ENCODE measurements around the gene UBE2J1. TPM values are rescaled to one million over a fixed set of nuclear protein-coding genes. Genes with fewer than 3 reads are reported as not detected.

The UBE2J1 gene
- polyA plus RNA-seq, 1 donor (not counting 4 experiments of a cell fraction or from before 2014, with no cell fraction given), result 26.7 TPM

DNA sequence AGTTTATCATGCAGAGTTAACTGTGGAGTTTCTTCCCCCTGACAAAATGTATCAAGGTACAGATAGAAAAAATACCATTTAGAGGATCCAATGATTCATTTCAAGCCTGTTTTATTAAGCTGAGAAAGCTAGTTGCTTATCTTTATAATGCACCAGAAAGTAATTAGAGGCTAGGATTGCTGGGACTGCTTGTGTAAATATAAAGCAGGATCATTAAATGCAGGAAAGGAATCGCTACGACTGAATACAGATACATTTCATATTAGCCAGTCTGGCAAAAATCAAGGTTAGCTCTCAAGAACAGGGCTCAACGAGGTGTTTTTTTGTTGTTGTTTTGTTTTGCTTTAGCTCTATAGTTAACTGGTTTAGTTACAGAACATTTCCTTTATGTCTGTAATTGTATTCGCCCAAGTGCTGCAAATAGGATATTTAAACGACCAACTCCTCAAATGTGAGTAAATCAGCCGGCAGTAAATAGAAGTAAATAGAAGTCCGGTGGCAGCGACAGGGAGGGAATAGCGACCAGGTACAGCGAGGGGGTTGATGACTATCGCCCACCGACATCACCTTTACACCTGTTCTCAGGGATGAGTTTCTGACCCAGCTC, 748 bp downstream of the UBE2J1 start:
- FAIRE-seq (no peak), DNase-seq (ENCODE audit: low read depth, low spot score) (no peak)
- Histone ChIP-seq H3K9ac (ENCODE audit: control insufficient read depth, extremely low read depth, insufficient read depth, low read length) (peak overlapping the region; percentile 91), H3K27ac (ENCODE audit: control insufficient read depth, insufficient read depth, low read length) (peak overlapping the region; percentile 58), H4K20me1 (ENCODE audit: control insufficient read depth, extremely low read depth, insufficient read depth, low read length) (no peaks in the 10 kb centered on the region), H3K4me2 (ENCODE audit: control insufficient read depth, extremely low read depth, insufficient read depth, low read depth, low read length) (peak overlapping the region; percentile 96), H3K9me3 (ENCODE audit: control insufficient read depth, low read depth, low read length) (no peaks in the 10 kb centered on the region), H2AFZ (ENCODE audit: control insufficient read depth, low read length) (peak overlapping the region; percentile 94), H3K4me1 (ENCODE audit: control insufficient read depth, extremely low read depth, insufficient read depth, low read length) (peaks cover 11% of the 10 kb centered on the region), H3K9me1 (ENCODE audit: control insufficient read depth, extremely low read depth, insufficient read depth, low read length) (no peaks in the 10 kb centered on the region), H3K79me2 (ENCODE audit: control insufficient read depth, insufficient read depth, low read length) (peaks cover 30% of the 10 kb centered on the region), H3K36me3 (ENCODE audit: control insufficient read depth in 2 of 2, extremely low read depth in 1 of 2, insufficient read depth in 2 of 2, low read length in 2 of 2) (no peaks in the 10 kb centered on the region), H3K4me3 (ENCODE audit: control insufficient read depth in 2 of 3, extremely low read depth in 1 of 3, insufficient read depth in 2 of 3, low read depth in 1 of 3, low read length in 3 of 3) (peak overlapping the region; percentile 87 to 94 (median 94)), H3K27me3 (ENCODE audit: control insufficient read depth, extremely low read depth, insufficient read depth, low read length) (no peaks in the 10 kb centered on the region)
- dilution Hi-C loops (cut with MboI; ENCODE audit: extremely low pct_ligation_motif_present, low sequenced_read_pairs), result no loop called here
- no peak for TF ChIP-seq EZH2 (IDR thresholded peaks at IDR 0.05; ENCODE audit: low read length)
- TF ChIP-seq, protein P1, sequence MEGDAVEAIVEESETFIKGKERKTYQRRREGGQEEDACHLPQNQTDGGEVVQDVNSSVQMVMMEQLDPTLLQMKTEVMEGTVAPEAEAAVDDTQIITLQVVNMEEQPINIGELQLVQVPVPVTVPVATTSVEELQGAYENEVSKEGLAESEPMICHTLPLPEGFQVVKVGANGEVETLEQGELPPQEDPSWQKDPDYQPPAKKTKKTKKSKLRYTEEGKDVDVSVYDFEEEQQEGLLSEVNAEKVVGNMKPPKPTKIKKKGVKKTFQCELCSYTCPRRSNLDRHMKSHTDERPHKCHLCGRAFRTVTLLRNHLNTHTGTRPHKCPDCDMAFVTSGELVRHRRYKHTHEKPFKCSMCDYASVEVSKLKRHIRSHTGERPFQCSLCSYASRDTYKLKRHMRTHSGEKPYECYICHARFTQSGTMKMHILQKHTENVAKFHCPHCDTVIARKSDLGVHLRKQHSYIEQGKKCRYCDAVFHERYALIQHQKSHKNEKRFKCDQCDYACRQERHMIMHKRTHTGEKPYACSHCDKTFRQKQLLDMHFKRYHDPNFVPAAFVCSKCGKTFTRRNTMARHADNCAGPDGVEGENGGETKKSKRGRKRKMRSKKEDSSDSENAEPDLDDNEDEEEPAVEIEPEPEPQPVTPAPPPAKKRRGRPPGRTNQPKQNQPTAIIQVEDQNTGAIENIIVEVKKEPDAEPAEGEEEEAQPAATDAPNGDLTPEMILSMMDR (optimal IDR thresholded peaks at IDR 0.05 in 1 of 3, IDR thresholded peaks at IDR 0.05 in 1 of 3, conservative IDR thresholded peaks at IDR 0.05 in 1 of 3; ENCODE audit: extremely low read depth in 1 of 3, insufficient read depth in 2 of 3, low read length in 3 of 3), result no peak

DNA sequence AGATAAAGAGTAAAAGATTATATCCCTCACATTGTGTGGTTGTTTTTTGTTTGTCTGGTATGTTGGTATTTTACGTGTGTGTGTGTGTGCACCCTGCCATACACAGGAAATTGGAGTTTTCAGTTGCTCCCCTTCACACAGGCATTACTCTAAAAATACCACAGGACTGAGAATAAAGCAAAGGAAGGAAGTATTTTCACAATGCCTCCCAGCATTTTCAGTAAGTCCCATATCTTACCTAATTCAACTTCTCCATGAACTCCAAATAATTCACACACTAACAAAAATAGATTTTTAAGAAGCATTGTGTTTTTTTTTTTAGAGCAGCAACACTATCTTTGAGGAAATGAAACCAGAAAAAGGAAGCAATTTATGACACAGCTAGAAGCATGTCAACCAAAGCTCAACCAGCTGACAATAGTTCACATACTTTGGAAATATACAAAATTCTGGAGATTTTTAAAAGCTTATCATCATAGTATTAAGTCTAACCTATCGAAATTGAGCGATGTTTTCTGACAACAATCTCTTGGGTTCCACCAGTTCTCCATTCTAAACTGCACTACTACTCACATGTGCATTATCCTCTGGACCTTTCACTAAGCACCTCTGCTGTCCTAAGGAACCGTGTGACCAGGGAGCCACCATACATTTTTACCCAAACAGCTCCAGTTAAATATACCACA, 2.1 kb downstream of the UBE2J1 start:
- Histone ChIP-seq H3K79me2 (ENCODE audit: control insufficient read depth, insufficient read depth, low read length) (peaks cover 32% of the 10 kb centered on the region), H3K9me3 (ENCODE audit: control insufficient read depth, low read depth, low read length) (no peaks in the 10 kb centered on the region), H3K9me1 (ENCODE audit: control insufficient read depth, extremely low read depth, insufficient read depth, low read length) (no peaks in the 10 kb centered on the region), H3K36me3 (ENCODE audit: control insufficient read depth in 2 of 2, extremely low read depth in 1 of 2, insufficient read depth in 2 of 2, low read length in 2 of 2) (no peaks in the 10 kb centered on the region), H2AFZ (ENCODE audit: control insufficient read depth, low read length) (no peak overlapping the region), H3K27me3 (ENCODE audit: control insufficient read depth, extremely low read depth, insufficient read depth, low read length) (no peaks in the 10 kb centered on the region), H3K27ac (ENCODE audit: control insufficient read depth, insufficient read depth, low read length) (no peak overlapping the region), H3K4me3 (ENCODE audit: control insufficient read depth in 2 of 3, extremely low read depth in 1 of 3, insufficient read depth in 2 of 3, low read depth in 1 of 3, low read length in 3 of 3) (no peak overlapping the region), H3K9ac (ENCODE audit: control insufficient read depth, extremely low read depth, insufficient read depth, low read length) (no peak overlapping the region), H3K4me1 (ENCODE audit: control insufficient read depth, extremely low read depth, insufficient read depth, low read length) (peaks cover 11% of the 10 kb centered on the region), H3K4me2 (ENCODE audit: control insufficient read depth, extremely low read depth, insufficient read depth, low read depth, low read length) (peak overlapping the region; percentile 51), H4K20me1 (ENCODE audit: control insufficient read depth, extremely low read depth, insufficient read depth, low read length) (no peaks in the 10 kb centered on the region)
- dilution Hi-C loops (cut with MboI; ENCODE audit: extremely low pct_ligation_motif_present, low sequenced_read_pairs), result no loop called here
- DNase-seq (ENCODE audit: low read depth, low spot score) (no peak), FAIRE-seq (no peak)
- TF ChIP-seq EZH2 (IDR thresholded peaks at IDR 0.05; ENCODE audit: low read length), result no peak
- TF ChIP-seq, protein P1 (optimal IDR thresholded peaks at IDR 0.05 in 1 of 3, IDR thresholded peaks at IDR 0.05 in 1 of 3, conservative IDR thresholded peaks at IDR 0.05 in 1 of 3; ENCODE audit: extremely low read depth in 1 of 3, insufficient read depth in 2 of 3, low read length in 3 of 3), result no peak
